Left ventricle myocardium inferior (tissue), 1 donor: ENCODE results near the gene KRT12. TPM values are rescaled to one million over a fixed set of nuclear protein-coding genes. Genes with fewer than 3 reads are reported as not detected.

Source experiments
- DNase-seq: peaks from one replicate; pipeline ENCODE4 v3.0.0-alpha.2; 2020
- H3K27ac ChIP-seq: fragments of 200-600 bp; replicated peaks from 2 replicates; pipeline ENCODE4 v1.8.0; 2021
- H3K27me3 ChIP-seq: fragments of 200-600 bp; 2 replicates; pipeline ENCODE4 v1.8.0; 2021; ENCODE audit warnings: low read depth
- H3K36me3 ChIP-seq: fragments of 200-600 bp; 2 replicates; pipeline ENCODE4 v1.8.0; 2021
- H3K4me1 ChIP-seq: fragments of 200-600 bp; 2 replicates; pipeline ENCODE4 v1.8.0; 2021
- H3K4me3 ChIP-seq: fragments of 200-600 bp; 2 replicates; pipeline ENCODE4 v1.8.0; 2021; ENCODE audit warnings: mild to moderate bottlenecking, moderate library complexity
- H3K9me3 ChIP-seq: fragments of 200-600 bp; replicated peaks from 2 replicates; pipeline ENCODE4 v1.8.0; 2021
- intact Hi-C: fragments of 100-400 bp; cut with micrococcal nuclease; formaldehyde crosslinking; loops from one replicate; pipeline ENCODE4 v1.11.0; 2022
- total RNA-seq: library from RNA; stranded (reverse); fragmentation: NEBNext Ultra II Directional; extraction: Animal tissue kit (Norgen Biotek cat#: 25700); gene quantifications from one replicate; pipeline ENCODE4 v1.2.1, GENCODE V29; 2021
- TF ChIP-seq, protein P1 (sequence below): fragments of 200-600 bp; IDR thresholded peaks from 2 replicates; pipeline ENCODE4 v1.8.0; 2021; ENCODE audit warnings: antibody characterized with exemption, mild to moderate bottlenecking, borderline replicate concordance
- donor health status: DM: no; HTN: yes; CAD: no; lungs with severe emphysema.

KRT12 gene
- total RNA-seq, 1 donor from 2014 or later = not detected

DNA sequence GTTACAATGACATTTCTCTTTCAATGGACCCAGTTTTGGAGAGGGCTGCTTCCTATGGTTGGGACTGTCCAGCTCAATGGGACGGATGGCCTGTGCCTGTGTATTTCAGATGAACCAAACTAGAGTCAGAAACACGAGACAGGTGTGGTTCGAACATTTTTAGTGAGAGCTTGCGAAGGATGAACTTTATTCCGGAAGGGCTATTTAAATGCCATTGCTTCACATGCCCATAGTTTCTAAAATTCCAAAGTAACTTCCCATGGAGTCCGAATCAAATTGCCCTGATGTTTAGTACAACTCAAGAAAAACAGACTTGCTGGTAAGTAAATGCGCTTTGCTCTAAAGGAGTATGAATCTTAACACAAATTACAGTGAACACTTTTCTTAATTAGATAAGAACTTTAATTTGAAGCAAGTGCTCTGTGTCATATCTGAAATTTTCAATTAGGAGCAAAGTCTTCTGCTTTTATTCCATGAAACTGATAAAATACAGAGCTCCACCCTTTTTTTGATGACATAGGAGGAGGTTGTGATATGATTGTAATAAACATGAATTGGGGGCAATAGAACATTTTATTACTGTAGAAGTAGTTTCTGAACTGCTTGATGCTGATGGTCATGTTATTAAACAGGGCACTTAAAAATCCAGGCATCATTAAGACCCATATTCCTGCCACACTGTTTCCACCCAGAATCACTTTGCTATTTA lies 16.8 kb upstream of the KRT12 start:
- TF ChIP-seq, protein P1, sequence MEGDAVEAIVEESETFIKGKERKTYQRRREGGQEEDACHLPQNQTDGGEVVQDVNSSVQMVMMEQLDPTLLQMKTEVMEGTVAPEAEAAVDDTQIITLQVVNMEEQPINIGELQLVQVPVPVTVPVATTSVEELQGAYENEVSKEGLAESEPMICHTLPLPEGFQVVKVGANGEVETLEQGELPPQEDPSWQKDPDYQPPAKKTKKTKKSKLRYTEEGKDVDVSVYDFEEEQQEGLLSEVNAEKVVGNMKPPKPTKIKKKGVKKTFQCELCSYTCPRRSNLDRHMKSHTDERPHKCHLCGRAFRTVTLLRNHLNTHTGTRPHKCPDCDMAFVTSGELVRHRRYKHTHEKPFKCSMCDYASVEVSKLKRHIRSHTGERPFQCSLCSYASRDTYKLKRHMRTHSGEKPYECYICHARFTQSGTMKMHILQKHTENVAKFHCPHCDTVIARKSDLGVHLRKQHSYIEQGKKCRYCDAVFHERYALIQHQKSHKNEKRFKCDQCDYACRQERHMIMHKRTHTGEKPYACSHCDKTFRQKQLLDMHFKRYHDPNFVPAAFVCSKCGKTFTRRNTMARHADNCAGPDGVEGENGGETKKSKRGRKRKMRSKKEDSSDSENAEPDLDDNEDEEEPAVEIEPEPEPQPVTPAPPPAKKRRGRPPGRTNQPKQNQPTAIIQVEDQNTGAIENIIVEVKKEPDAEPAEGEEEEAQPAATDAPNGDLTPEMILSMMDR = no peak
- H3K27ac ChIP-seq = no peak overlapping the region
- peaks cover 24% of the 10 kb centered on the region for H3K27me3 ChIP-seq
- intact Hi-C loops = no loop called here
- no peaks in the 10 kb centered on the region for H3K36me3 ChIP-seq
- H3K4me1 ChIP-seq = no peaks in the 10 kb centered on the region
- H3K9me3 ChIP-seq = no peaks in the 10 kb centered on the region
- no peak overlapping the region for H3K4me3 ChIP-seq
- DNase-seq = no peak

DNA sequence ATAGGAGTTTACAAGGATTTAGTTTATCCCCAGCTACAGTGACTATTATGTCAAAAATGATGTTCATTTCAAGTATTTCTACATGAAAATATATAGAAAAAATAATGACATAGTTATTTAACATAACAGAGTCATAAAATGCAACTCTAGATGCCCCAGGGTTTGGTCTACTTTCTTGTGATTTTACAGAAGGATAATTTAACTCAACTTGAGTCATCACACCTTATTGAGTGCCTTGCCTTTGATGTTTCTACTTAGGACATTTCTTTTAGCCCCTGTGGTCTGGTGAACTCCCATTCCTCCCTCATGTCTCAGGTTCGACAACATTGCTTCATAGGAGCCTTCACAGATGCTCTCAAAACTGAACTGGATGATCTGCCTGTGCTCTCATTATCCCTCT lies 16.0 kb upstream of the KRT12 start:
- no peak overlapping the region for H3K4me3 ChIP-seq
- H3K9me3 ChIP-seq = no peaks in the 10 kb centered on the region
- no peaks in the 10 kb centered on the region for H3K36me3 ChIP-seq
- H3K27me3 ChIP-seq = peaks cover 18% of the 10 kb centered on the region
- TF ChIP-seq, protein P1 = no peak
- no peak for DNase-seq
- H3K4me1 ChIP-seq = no peaks in the 10 kb centered on the region
- H3K27ac ChIP-seq = no peak overlapping the region
- intact Hi-C loops = no loop called here

DNA sequence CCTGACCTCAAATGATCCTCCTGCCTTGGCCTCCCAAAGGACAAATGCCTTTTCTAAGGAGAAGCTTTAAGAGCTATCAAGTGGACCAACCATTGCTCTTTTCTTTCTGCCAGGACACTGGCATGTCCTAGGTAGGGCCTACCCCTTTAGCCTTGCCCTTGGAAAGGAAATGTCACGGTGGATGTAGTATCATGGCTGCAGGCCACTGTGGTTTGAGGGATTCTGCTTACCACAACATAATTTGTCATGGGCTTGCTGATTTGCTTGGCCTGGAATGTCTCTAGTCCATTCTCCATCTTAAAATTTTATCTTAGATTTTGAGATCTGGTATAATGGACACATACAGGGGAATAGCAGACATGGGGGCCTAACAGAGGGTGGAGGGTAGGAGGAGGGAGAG lies 12.0 kb upstream of the KRT12 start:
- intact Hi-C loops = no loop called here
- no peak for DNase-seq
- Histone ChIP-seq H3K9me3 (no peaks in the 10 kb centered on the region), H3K27ac (no peak overlapping the region), H3K4me1 (no peaks in the 10 kb centered on the region), H3K36me3 (no peaks in the 10 kb centered on the region), H3K27me3 (peaks cover 14% of the 10 kb centered on the region), H3K4me3 (no peak overlapping the region)
- TF ChIP-seq, protein P1 = no peak

DNA sequence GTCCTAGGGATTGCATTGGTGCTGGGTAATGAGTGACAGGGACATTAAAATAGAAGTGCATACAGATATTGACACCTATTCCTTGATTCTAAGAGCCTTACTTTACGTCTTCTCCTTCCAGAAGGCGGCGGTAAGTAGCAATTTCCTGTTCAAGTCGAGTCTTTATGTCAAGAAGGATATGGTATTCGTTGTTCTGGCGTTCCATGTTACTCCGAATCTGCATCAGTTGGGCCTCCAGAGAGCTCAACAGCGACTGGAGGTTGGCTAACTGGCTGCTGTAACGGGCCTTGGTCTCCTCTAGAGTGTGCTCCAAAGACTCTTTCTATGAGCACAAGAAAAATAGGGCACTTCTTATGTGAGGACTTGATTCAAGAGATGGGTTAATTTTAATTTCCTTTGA lies 11.0 kb upstream of the KRT12 start:
- Histone ChIP-seq H3K36me3 (no peaks in the 10 kb centered on the region), H3K4me1 (no peaks in the 10 kb centered on the region), H3K27ac (no peak overlapping the region), H3K27me3 (peaks cover 14% of the 10 kb centered on the region), H3K4me3 (no peak overlapping the region), H3K9me3 (no peaks in the 10 kb centered on the region)
- no peak for DNase-seq
- intact Hi-C loops = no loop called here
- TF ChIP-seq, protein P1 = no peak

DNA sequence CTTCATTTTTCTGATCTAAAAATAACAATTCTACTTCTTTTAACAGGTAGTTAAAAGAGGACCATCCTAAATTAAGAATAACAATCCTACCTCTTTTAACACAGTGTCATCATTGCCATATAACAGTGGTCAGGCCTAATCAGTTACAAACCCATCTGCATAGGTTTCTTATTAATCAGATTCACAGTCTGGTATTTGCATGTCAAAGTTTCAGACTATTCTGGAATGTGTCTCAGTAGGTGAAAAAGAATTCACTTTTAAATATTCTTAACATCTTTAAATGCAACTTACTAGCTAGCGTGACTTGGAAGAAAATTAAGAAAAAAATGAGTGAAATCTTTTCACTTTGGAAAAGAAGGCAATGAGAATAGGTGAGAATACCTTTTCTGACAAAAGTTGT lies 6.8 kb upstream of the KRT12 start:
- TF ChIP-seq, protein P1 = no peak
- Histone ChIP-seq H3K27me3 (peaks cover 31% of the 10 kb centered on the region), H3K4me1 (no peaks in the 10 kb centered on the region), H3K9me3 (no peaks in the 10 kb centered on the region), H3K4me3 (no peak overlapping the region), H3K36me3 (no peaks in the 10 kb centered on the region), H3K27ac (no peak overlapping the region)
- no peak for DNase-seq
- intact Hi-C loops = no loop called here
